KOPT-K1 (cell line): Measurements from ENCODE around the gene ATXN7.

Source experiments
- H3K27ac ChIP-seq: fragments of 200-600 bp; sonication (generic); 2 replicates; pipeline ENCODE4 v1.5.1; 2016; ENCODE audit warnings: antibody characterized with exemption, mild to moderate bottlenecking, low read depth, low read length; ENCODE audit not compliant: poor library complexity, severe bottlenecking
- H3K36me3 ChIP-seq: fragments of 200-600 bp; sonication (generic); 2 replicates; pipeline ENCODE4 v1.5.1; 2017; ENCODE audit warnings: antibody characterized with exemption, mild to moderate bottlenecking, low read length, moderate library complexity; ENCODE audit not compliant: insufficient read depth
- H3K9me3 ChIP-seq: fragments of 200-600 bp; sonication (generic); 2 replicates; pipeline ENCODE4 v1.5.1; 2017; ENCODE audit warnings: antibody characterized with exemption, low read length, mild to moderate bottlenecking; ENCODE audit not compliant: insufficient read depth, poor library complexity, severe bottlenecking

Gene ATXN7

GRCh38 chr3:63908081-63908736, 44.5 kb downstream of the ATXN7 start:
- H3K36me3 ChIP-seq, result peaks cover 20% of the 10 kb centered on the region
- no peak overlapping the region for H3K27ac ChIP-seq
- H3K9me3 ChIP-seq, result no peaks in the 10 kb centered on the region

- H3K27ac ChIP-seq, result no peak overlapping the region
- H3K9me3 ChIP-seq, result no peaks in the 10 kb centered on the region
- H3K36me3 ChIP-seq, result peaks cover 20% of the 10 kb centered on the region
These were observed 45.1 kb downstream of the ATXN7 start for GRCh38 chr3:63908776-63909175.

- Histone ChIP-seq H3K36me3 (peaks cover 18% of the 10 kb centered on the region), H3K27ac (no peak overlapping the region), H3K9me3 (no peaks in the 10 kb centered on the region)
These were observed 45.8 kb downstream of the ATXN7 start for GRCh38 chr3:63909431-63909830.

- H3K36me3 ChIP-seq, result peaks cover 19% of the 10 kb centered on the region
- H3K9me3 ChIP-seq, result no peaks in the 10 kb centered on the region
- no peak overlapping the region for H3K27ac ChIP-seq
These were observed 46.3 kb downstream of the ATXN7 start for GRCh38 chr3:63910001-63910400.

GRCh38 chr3:63910891-63911290, 47.2 kb downstream of the ATXN7 start:
- Histone ChIP-seq H3K9me3 (no peaks in the 10 kb centered on the region), H3K36me3 (peaks cover 21% of the 10 kb centered on the region), H3K27ac (peak overlapping the region; percentile 88)

GRCh38 chr3:63911509-63911872, 47.8 kb downstream of the ATXN7 start:
- H3K9me3 ChIP-seq, result no peaks in the 10 kb centered on the region
- peak overlapping the region; percentile 88 for H3K27ac ChIP-seq
- peaks cover 21% of the 10 kb centered on the region for H3K36me3 ChIP-seq

GRCh38 chr3:63911873-63912767, 48.5 kb downstream of the ATXN7 start, which contains the start of gene SCAANT1:
SCAANT1 (minus strand) TSS chr3:63912383.
- H3K27ac ChIP-seq, result peak within 1 kb of the TSS; percentile 88
- peaks cover 26% of the 10 kb centered on the region for H3K36me3 ChIP-seq
- H3K9me3 ChIP-seq, result no peaks in the 10 kb centered on the region

- Histone ChIP-seq H3K36me3 (peaks cover 34% of the 10 kb centered on the region), H3K9me3 (no peaks in the 10 kb centered on the region), H3K27ac (peak overlapping the region; percentile 88)
These were observed 49.3 kb downstream of the ATXN7 start for GRCh38 chr3:63912768-63913588.

- H3K36me3 ChIP-seq, result peaks cover 48% of the 10 kb centered on the region
- H3K27ac ChIP-seq, result no peak overlapping the region
These were observed 50.6 kb downstream of the ATXN7 start for GRCh38 chr3:63914312-63914711.

GRCh38 chr3:63918321-63918720, 54.7 kb downstream of the ATXN7 start:
- peaks cover 84% of the 10 kb centered on the region for H3K36me3 ChIP-seq
- H3K9me3 ChIP-seq, result no peaks in the 10 kb centered on the region
- H3K27ac ChIP-seq, result no peak overlapping the region

More at GRCh38 chr3:63914312-63914711, 50.6 kb downstream of the ATXN7 start:
- no peaks in the 10 kb centered on the region for H3K9me3 ChIP-seq

GRCh38 chr3:63920001-63920400, 56.3 kb downstream of the ATXN7 start:
- no peak overlapping the region for H3K27ac ChIP-seq
- H3K9me3 ChIP-seq, result no peaks in the 10 kb centered on the region
- peaks cover 96% of the 10 kb centered on the region for H3K36me3 ChIP-seq

- peaks cover 96% of the 10 kb centered on the region for H3K36me3 ChIP-seq
- no peak overlapping the region for H3K27ac ChIP-seq
- H3K9me3 ChIP-seq, result no peaks in the 10 kb centered on the region
These were observed 58.2 kb downstream of the ATXN7 start for GRCh38 chr3:63921741-63922482.

- Histone ChIP-seq H3K36me3 (peaks cover 96% of the 10 kb centered on the region), H3K9me3 (no peaks in the 10 kb centered on the region), H3K27ac (no peak overlapping the region)
These were observed 59.0 kb downstream of the ATXN7 start for GRCh38 chr3:63922491-63923199.

GRCh38 chr3:63926309-63926708, 62.6 kb downstream of the ATXN7 start:
- peaks cover 74% of the 10 kb centered on the region for H3K36me3 ChIP-seq
- H3K9me3 ChIP-seq, result no peaks in the 10 kb centered on the region
- H3K27ac ChIP-seq, result no peak overlapping the region
